Activated CD4-positive, CD25-positive, alpha-beta regulatory T cell treated with anti-CD3 and anti-CD28 coated beads, Interleukin-2, amount 50 U/mL, for 72 hours (primary cell): ENCODE measurements around the gene RBFOX2.
"Not testable (repeated sequence)": the region's sequence is repeated elsewhere in the genome, so short reads cannot be mapped to it uniquely, and the experiment has no call there.

Experiments used
- DNase-seq: peaks from one replicate; pipeline ENCODE4 v3.0.0; 2021

The RBFOX2 gene

DNA sequence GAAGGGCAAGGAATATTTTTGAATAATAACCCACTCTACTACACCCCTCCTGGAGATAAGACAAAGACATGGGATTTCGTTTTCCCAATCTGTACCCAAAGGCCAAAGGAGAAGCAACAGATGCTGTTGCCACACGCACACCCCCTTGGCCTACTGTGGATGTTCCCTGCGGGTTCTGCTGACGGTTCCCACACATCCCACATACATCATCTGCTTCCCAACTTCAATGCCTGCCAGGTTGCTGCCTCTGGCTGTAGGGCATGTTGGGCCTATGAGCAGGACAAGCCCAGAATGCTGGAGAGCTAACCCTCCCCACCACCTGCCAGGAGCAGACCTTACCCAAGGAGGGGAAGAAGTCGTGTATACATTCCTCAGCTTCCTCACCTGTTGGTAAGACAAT is 13.6 kb upstream of the RBFOX2 start:
- no peak for DNase-seq

DNA sequence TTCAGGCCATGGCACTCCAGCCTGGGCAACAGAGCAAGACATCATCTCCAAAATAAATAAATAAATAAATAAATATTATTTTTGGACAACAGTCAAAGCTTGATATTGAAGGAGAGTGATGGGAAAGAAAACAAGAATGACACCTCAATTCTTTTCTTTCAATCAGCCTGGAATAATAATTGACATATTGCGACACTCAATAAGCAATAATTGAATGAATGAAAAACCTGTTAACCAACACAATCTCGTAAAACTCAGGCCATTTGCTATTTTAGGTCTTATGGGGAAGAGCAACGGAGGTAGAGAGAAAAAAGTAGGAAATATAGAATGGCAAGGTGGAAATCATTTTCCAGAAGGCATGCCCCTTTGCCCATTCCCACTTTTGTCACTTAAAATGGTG is 10.5 kb upstream of the RBFOX2 start:
- no peak for DNase-seq

DNA sequence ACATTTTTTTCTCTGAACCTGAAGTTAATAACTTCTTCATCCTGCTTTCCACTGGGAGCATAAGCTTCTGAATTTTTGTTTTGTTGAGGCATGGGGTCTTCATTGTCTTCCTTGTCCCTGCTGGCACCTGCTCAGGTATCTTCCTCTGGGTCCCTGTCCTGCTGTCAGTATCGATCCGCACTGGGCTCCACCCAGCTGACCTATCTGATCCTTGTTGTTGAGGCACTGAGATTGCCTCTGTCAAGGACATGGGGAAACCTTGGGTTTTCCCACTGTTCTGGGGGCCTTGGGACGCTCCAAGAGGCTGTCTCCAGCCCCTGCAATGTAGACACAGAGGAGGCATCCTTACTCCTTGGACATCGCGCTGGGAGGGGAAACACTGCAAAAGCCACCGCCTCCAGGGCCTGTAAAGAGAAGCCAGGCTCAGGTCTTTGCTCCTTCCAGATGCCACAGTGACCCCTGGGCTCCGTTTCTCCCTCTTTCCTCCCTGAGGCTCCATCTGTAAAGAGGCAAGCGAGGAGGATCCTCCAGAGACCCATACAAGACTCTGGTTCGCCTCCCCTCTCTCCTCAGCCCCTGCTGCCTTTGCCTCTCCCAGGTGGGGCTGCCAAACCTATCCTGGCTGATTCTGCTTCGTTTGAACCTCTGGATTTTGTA is 8.6 kb upstream of the RBFOX2 start:
- no peak for DNase-seq

DNA sequence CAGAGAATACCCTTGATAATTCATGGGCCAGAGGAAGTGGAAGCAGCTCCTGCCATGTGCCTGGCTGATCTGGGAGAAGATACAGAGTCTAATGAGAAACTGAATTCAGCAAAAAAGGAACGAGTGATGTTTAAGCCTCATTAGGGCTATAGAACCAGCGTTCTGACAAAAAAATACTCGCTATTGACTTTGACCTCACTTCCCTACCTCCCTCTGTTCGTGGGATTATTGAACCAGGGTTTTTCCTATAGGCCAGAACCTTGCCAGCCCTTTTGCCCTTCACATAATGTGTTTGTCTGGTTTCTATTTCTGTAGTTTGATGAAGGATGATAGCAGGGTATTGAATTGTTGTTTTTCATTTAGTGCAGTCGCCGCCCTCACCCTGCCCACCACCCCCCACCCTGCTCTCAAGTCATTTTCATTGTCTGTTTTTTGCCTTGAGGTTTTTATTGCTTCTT is 7.6 kb upstream of the RBFOX2 start:
- DNase-seq: no peak

DNA sequence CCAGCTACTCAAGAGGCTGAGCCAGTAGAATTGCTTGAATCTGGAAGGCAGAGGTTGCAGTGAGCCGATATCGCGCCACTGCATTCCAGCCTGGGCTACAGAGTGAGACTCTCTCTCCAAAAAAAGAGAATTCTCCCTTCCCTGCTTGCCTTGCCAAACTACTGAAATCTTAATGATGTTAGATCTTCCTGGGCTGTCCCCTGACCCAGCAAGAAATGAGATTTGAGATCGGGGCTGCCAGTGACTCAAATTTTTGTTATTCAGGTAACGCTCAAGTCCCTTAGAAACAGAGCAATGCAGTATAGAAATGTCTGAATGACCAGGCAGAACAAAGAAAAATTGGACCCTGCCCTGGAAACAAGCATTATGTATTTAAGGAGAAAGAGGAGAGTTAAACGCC is 4.0 kb upstream of the RBFOX2 start:
- no peak for DNase-seq

DNA sequence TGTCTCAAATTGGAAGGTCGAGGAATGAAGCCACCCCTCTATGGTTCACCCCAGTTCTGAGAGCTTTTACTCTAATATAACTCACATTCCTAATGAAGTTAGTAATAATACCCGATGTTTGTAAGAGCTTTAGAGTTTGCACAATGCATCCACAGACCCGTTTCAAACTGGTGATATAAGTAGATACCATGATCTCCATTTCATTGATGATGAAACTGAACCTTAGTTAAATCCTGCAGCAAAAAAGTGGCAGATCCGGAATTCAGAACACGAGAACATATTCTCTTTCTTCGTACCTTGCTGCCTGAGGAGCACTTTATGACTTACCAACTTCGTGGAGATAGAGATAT is 757 bp upstream of the RBFOX2 start:
- no peak for DNase-seq

DNA sequence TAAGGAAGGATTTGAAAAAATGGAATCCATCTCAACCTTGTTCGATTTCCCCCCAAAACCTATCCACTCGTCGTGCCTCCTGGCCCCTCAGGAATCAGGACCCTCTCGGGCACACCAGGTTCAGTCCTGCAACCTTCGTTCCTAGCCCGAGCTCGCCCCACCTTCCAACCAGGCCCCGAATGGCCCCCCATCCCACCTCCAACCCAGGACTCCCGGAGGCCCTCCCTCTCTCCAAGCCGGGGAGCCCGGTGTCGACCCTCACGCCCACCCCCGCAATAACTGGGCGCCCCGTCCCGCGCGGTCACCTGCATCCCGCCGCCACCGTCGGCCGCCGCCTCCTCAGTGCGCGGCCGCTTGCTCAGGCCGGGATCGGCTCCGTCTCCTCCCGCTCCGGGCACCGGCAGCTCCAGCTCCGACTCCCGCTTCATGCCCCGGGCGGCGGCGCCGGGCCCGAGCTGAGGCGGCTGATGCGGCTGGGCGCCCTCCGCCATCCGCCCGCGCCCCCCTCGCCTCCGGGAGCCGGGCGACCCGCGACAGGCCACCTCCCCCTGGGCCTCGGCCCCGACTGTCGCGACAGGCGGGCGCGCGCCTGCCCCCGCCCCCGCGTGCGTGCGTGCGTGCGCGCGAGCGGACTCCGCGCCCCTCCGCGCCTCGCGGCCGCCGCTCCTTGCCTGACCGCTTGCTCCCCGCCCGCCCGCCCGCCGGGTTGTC is 534 bp downstream of the RBFOX2 start:
- no peak for DNase-seq

DNA sequence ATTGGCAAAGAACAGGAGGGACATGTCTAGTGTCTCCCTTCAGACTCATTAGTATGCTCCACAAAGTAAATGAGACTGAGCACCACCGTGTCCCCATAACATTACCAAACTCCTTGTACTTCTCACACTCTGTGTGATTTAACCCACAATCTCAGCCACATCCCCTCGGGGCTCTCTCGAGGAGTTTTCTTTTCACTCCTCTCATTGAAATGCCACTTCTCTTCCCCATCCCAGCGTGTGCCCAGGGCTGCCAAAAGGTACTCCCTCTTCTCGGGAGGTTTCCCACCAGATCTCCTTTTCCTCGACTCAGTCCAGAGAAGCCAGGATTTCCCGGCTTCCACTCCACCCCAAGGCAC is 1.1 kb downstream of the RBFOX2 start:
- no peak for DNase-seq

DNA sequence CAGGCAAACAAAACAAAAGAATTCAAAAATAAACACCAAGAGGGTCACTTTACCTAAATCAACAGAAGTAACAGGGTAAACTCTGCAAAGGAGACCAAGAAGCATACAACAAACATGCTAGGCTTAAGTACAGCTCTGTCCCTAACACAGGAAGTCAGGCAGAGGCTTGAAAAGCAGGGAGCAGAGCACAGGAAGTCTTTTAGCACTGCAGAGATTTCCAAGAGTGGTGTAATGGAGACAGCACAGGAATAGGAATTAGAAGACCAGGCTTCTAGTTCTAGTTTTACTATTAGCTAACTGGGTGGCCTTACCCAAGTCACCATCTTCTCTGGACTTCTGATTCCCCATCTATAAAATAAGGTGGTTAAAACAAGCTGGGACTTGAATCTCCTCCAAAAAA is 1.9 kb downstream of the RBFOX2 start:
- no peak for DNase-seq

DNA sequence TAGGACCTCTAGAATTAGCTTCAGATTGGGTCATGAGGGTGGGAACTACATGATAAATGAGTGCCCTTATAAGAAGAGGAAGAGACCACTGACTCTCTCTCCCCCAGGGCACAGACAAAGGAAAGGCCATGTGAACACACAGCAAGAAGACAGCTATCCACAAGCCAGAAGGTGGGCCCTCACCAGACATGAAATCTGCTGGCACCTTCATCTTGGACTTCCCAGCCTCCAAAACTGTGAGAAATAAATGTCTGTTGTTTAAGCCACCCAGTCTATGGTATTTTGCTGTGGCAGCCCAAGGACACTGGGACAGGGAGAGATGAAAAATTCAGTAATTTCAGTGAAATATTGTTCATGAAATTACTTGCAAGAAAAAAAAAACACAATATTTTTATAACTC is 5.9 kb downstream of the RBFOX2 start:
- no peak for DNase-seq

DNA sequence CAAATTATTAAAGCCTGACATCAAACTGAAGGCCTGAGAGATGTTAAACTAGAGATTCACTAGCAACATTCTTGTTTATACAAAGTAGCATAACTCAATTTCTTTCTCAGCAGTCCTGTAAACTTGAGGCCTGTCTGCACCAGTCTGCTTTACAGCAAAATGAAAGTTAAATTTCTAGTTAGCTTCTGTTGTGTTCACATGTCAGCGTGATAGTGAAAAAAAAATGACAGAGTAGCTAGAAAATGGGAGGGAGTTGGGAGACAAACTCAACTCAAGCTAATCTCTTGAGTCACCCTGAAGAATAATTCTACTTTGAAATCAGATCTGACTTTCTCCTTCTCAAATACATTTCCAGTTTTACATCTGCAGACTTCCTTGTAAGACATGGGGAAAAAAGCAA is 6.5 kb downstream of the RBFOX2 start:
- DNase-seq: no peak

DNA sequence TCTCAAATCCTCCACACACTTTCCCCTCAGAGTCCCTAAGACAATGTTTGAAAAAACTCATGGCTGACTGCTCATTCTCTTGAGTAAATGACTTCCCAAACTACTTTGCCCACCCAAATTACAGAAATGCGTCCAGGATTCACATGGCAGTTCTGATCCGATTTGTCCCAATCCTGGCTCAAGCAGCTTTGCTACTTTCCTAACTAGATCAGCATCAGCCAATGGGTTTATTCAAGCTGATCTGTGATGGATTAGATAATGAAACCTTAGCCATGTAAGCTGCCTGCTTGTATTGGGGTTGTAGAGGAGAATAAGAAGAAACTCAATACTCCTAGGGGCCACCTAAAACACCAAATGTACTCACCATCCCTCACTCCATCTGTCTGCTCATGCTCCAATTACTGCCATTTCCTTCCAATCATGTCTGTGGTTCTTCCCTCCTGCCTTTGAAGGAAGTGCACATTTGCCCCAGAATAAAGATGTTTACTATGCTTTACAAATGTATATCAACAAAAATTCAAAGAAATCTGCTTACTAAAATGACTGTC is 6.9 kb downstream of the RBFOX2 start:
- DNase-seq: no peak

DNA sequence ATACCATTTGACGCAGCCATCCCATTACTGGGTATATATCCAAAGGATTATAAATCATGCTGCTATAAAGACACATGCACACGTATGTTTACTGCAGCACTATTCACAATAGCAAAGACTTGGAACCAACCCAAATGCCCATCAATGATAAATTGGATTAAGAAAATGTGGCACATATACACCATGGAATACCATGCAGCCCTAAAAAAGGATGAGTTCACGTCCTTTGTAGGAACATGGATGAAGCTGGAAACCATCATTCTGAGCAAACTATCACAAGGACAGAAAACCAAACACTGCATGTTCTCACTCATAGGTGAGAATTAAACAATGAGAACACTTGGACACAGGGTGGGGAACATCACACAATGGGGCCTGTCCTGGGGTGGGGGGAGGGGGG is 7.8 kb downstream of the RBFOX2 start:
- not testable (repeated sequence) for DNase-seq

DNA sequence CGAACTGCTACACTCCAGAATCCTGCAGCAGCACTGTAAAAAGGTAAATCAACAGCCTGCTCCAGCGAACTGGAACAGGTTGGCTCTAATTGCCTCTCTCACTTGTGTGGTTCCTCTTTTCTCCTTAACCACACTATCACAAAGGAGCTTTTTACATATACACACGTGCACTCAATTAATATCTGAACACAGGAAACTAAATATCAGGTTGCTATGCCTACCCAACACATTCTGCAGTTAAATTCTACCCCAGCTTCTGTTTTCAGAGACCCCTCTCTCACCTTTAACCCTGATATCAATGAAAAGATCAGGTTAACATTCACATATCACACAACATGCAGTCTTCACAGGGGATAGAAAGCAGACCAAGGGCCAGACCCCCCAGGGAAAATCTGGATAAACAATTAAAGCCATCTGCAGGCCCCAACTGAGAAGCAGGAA is 11.0 kb downstream of the RBFOX2 start:
- DNase-seq: no peak

DNA sequence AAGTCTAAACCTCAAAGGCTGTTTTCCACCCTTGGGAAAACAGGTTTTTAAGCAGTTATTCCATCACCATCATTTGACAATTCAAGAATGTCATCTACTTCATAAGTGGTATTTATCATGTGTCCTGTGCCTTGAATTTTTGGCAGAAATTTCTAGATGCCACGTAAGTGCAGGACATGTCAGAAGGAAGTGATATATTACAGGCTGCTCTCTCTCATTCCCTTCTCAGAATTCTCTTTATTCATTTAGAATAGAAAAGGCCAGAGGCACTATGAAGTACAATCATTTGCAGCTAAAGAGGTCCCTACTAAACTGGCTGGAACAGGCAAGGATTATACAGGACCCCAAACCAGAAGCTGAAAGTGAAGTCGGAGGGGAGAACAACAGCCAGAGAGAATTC is 11.9 kb downstream of the RBFOX2 start:
- DNase-seq: no peak

DNA sequence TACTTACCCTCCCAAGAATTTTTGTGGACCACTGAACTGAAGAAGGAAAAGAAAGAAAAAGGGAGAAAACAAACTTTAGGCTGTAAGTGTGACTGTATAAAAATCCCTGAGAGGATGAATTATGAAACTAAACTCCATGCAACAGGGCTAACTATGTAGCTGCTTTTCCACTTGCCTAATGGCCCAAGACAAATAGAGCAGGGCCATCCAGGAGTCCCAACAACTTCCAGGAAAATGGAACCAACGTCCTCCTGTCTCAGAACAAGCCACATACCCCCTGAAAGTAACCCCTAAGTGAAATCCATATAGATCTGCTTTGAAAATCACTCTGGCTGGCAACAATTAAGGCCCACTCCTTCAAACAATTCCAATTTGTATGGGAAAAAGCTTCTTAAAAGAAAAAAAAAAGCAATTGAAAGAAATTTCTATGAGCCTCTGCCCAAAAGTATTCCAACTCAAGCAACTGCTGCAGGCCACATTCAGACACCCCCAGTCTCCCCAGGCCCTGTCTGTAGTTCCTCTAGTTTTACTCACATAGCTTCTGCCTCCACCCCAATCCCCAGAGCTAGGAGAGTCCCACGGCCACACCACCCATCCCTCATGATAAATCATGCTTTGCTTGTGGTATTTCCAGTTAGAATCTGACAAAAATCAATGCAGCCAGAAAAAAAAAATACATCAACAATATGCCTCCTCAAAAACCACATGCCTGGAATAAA is 12.7 kb downstream of the RBFOX2 start:
- no peak for DNase-seq

DNA sequence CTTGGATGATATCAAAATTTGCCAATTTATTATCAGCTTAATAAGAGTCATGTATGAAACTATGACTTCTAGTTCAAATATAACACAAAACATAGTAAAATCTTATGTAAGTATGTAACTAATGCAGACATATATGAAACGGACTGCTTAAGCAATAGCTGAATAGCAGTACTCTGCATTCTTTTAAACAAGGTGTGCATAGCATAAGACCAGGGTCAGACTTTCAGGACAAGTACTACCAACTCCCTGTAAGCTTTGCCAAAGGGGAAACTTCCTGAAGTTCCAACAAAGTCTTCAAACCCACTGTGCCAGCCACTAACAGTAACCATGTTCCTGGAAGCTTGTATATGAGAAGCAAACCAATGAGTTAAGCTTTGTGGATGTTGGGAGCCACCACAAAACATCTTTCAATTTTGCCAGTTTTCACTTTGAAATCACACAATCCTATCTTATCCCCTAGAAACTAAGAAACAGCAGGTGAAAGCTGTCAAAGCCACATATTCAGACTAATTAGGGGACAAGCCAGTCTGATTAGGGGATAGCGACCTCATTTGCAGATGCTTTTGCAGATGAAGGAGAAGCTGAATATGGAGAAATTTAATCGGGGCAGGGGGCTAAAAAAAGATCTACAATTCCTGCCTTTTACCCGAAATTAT is 13.3 kb downstream of the RBFOX2 start:
- no peak for DNase-seq

DNA sequence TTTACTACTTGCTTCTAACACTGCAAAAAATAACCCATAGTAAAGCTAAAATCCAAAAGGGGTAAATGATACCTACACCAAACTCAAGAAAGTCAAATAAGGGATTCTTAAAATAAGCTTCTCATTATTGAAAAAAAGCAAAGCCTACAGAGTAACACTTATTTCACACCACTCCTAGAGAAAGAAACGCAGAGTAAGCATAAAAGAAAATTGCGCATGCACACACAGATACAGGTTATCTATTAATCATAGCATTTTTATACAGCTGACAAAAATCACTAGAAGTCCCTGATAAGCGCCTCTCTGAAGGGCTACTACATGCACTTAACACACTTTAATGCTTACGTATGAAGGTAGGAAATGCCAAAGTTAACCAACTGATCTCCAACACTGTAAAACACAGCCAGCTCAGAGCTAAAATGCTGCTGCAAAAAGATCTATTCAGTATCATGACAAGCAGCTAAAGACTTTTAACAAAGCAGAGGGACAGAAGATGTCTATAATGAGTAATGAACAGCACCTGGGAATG is 14.0 kb downstream of the RBFOX2 start:
- no peak for DNase-seq

DNA sequence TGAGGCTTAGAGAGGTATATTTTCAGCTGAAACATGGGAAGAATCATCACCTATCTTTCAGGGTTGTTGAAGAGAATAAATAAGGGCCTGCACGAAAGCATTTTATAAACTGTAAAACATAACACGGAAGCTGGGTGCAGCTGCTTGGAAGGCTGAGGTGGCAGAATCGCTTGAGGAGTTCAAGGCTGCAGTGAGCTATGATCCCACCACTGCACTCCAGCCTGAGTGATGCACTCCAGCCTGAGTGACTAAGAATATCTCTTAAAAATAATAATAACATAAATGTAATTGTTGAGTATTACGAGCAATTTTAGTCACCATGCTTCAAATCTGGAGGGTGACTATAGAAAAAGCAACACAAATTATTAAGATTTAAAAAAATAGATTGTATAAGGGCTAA is 16.3 kb downstream of the RBFOX2 start:
- DNase-seq: no peak

DNA sequence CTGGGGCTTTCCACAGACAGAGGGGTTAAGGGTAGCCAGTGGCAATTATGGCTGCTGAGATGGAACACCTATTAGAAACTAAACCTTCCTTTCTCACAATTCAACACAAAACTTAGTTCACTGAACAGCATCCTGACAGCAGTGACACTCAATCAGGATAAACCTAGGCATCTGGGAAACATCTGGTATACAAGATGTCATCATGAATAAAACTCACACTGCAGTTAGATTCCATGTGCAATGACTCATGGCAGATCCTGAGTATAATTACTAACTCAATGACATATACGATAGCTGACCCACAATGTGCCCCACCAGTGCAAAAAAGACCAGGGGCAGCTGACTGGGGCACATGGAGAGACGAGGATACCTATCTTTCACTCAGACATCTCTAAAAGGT is 17.7 kb downstream of the RBFOX2 start:
- DNase-seq: no peak

DNA sequence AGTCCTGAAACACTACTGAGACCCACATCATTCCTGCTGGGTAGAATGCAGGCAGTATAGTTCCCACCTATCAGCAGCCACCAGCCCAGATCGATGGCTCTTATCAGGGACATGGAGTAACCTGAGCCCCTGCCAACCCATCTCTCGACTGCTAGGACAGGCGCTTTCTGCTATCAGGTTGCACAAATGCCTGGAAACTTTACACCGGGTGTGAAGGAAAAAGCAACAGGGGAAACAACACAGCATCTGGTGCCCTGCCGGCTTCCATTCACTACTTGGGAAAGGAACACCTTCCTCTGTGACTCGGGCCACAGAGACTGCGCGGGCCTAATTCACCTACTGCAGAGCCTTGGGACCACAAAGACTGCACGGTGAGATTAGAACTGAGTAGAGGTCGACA is 18.5 kb downstream of the RBFOX2 start:
- DNase-seq: no peak

DNA sequence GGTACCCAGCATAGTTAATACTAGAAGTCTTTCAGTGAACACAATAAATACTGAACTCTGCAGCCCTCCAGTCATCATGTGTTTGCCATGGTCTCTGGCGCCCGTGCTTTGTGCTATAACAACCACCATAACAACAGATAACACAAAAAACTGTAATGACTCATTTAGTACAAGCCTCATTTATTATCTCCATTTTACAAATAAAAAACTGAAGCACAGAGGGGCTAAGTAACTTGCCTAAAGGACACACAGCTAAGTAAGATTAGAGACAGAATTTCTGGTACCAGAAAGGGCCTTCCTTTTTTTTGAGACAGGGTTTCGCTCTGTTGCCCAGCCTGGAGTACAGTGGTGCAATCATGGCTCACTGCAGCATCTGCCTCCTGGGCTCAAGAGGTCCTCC is 19.5 kb downstream of the RBFOX2 start:
- no peak for DNase-seq

DNA sequence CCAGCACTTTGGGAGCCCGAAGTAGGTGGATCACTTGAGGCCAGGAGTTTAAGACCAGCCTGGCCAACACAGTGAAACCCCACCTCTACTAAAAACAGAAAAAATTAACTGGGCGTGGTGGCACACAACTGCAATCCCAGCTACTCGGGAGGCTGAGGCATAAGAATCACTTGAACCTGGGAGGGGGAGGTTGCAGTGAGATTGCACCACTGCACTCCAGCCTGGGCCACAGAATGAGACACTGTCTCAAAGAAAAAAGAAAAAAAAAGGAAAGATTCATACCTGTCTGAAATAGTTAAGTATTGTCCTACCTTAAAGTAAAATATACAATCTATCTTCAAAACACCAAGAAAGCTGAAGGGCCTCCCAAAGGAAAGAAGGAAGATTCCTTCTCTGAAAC is 20.1 kb downstream of the RBFOX2 start:
- no peak for DNase-seq
